ENCODE data around the gene NCLN. TPM values are rescaled to one million over a fixed set of nuclear protein-coding genes. Genes with fewer than 3 reads are reported as not detected.
A peak's percentile ranks its signal among the peaks of the same experiment; 100 is the strongest.

Gene NCLN
- total and polyA plus RNA-seq, 9 of the 15 experiments (the other 6 are each of a cell fraction or from before 2014, with no cell fraction given), result 3.8 to 126 (median 39.6) TPM

GRCh38 chr19:3224346-3225168 lies 38.8 kb downstream of the NCLN start, which contains the start of gene CELF5:
TSS of gene CELF5 (plus strand) at chr19:3224661. CDS start at chr19:3224740, 79 bp downstream.
- ATAC-seq, result peak; percentile 85
- no peaks in the 10 kb centered on the region for H3K9me3 ChIP-seq (replicated peaks; ENCODE audit: control insufficient read depth, insufficient read depth, low read depth, low read length)
- in situ Hi-C loops (cut with MboI), result no loop called here
- TF ChIP-seq MTF1 (CRISPR knock-in tag; IDR thresholded peaks at IDR 0.05; ENCODE audit: borderline replicate concordance) (no peak), ZNF318 (IDR thresholded peaks at IDR 0.05; ENCODE audit: borderline replicate concordance in 1 of 2, low read depth in 1 of 2) (no peak), TBL1XR1 (IDR thresholded peaks at IDR 0.05; ENCODE audit: low read length in 2 of 2) (no peak), OTX1 (CRISPR knock-in tag; IDR thresholded peaks at IDR 0.05) (no peak), POLR3G (IDR thresholded peaks at IDR 0.05; ENCODE audit: extremely low read depth, insufficient read length, insufficient replicate concordance) (no peak), RBM34 (IDR thresholded peaks at IDR 0.05; ENCODE audit: borderline replicate concordance, insufficient read depth, low read length) (no peak), RUNX1 (IDR thresholded peaks at IDR 0.05; ENCODE audit: low read depth) (no peak), NFYB (IDR thresholded peaks at IDR 0.05; ENCODE audit: extremely low read depth, insufficient read length) (no peak), COPS2 (conservative IDR thresholded peaks at IDR 0.05) (no peak), RB1 (IDR thresholded peaks at IDR 0.05; ENCODE audit: low read depth) (peak; percentile 59; the same call in 1 of the 2 replicates), FOSL1 (tag; conservative IDR thresholded peaks at IDR 0.05) (no peak), NBN (IDR thresholded peaks at IDR 0.05; ENCODE audit: low read depth) (no peak), HDAC1 (IDR thresholded peaks at IDR 0.05) (no peak)

More at GRCh38 chr19:3224346-3225168, 38.8 kb downstream of the NCLN start, which contains the start of gene CELF5:
- BruUV-seq (replicated peaks), result no TSS peak
- peaks cover 0 to 29% of the 10 kb centered on the region in 2 experiments; a peak in 2 of 5 replicates for H3K4me1 ChIP-seq (replicated peaks in 1 of 2; ENCODE audit: control insufficient read depth in 2 of 2, insufficient read depth in 2 of 2, low read length in 2 of 2)
- no peaks in the 10 kb centered on the region for H3K79me2 ChIP-seq (ENCODE audit: control insufficient read depth, insufficient read depth, low read length)
- intact Hi-C loops (cut with micrococcal nuclease), result no loop called here
- peak within 1 kb of the TSS; percentile 25; the same call in 1 of the 2 replicates for H3K4me3 ChIP-seq
- WGBS (ENCODE audit: insufficient coverage, low coverage, missing lambda C conversion rate), result 3% methylated on average over 43 of the region's 94 CpGs
- peaks cover 5% of the 10 kb centered on the region; the same call in 1 of the 2 replicates for H4K20me1 ChIP-seq (replicated peaks; ENCODE audit: control insufficient read depth, insufficient read depth, low read length)
- H3K36me3 ChIP-seq (ENCODE audit: control insufficient read depth, insufficient read depth, low read length), result no peaks in the 10 kb centered on the region
- H3K9ac ChIP-seq (ENCODE audit: insufficient read depth in 1 of 2, low read depth in 2 of 2, low read length in 2 of 2), result peak within 1 kb of the TSS in 1 of 2 experiments; percentile 76; a peak in 2 of 4 replicates
- ChIA-PET POLR2A (no interaction called here), CTCF (ENCODE audit: low intra/inter-chr PET ratio) (interaction anchor here (0.5 kb wide), 2 partner anchors 82 to 148 kb away, joined by 3 read pairs; no protein-coding TSS in a partner anchor)
- no peaks in the 10 kb centered on the region for H3K9me1 ChIP-seq (ENCODE audit: control insufficient read depth, insufficient read depth, low read length)
- FAIRE-seq (no peak), DNase-seq (ENCODE audit: extremely low read depth in 1 of 4, low spot score in 3 of 4) (peak; percentile 72 to 97 (median 93))
- no peak within 1 kb of the TSS for H2AFZ ChIP-seq (ENCODE audit: low read depth, low read length)
- peaks cover 6 to 32% of the 10 kb centered on the region in 2 experiments; a peak in 3 of 5 replicates for H3K27me3 ChIP-seq (ENCODE audit: control insufficient read depth in 2 of 2, insufficient read depth in 2 of 2, low read length in 2 of 2)
- H3K4me2 ChIP-seq (ENCODE audit: insufficient read depth, low read length), result no peak within 1 kb of the TSS; the same call in 1 of the 2 replicates
- no peak within 1 kb of the TSS for H3K27ac ChIP-seq (ENCODE audit: extremely low read depth, low read depth, low read length)
